HL-60 (cell line): ENCODE results near the gene COL5A3.

Source experiments
- GABPA ChIP-seq: IDR thresholded peaks from 2 replicates; pipeline ENCODE4 v1.6.1; 2012; ENCODE audit warnings: low read depth
- POLR2AphosphoS5 ChIP-seq: IDR thresholded peaks from 2 replicates; pipeline ENCODE4 v1.6.1; 2012; ENCODE audit warnings: low read depth
- SPI1 ChIP-seq: IDR thresholded peaks from 2 replicates; pipeline ENCODE4 v1.6.1; 2012; ENCODE audit warnings: low read depth, mild to moderate bottlenecking, borderline replicate concordance
- TF ChIP-seq, protein P1 (sequence below): IDR thresholded peaks from one replicate; pipeline ENCODE4 v1.5.1; 2011; ENCODE audit warnings: low read length, control low read depth, inconsistent platforms; ENCODE audit not compliant: insufficient read depth
- TF ChIP-seq, protein P2 (sequence below): IDR thresholded peaks from 2 replicates; pipeline ENCODE4 v1.6.1; 2012; ENCODE audit warnings: low read depth; ENCODE audit not compliant: insufficient replicate concordance

DNA sequence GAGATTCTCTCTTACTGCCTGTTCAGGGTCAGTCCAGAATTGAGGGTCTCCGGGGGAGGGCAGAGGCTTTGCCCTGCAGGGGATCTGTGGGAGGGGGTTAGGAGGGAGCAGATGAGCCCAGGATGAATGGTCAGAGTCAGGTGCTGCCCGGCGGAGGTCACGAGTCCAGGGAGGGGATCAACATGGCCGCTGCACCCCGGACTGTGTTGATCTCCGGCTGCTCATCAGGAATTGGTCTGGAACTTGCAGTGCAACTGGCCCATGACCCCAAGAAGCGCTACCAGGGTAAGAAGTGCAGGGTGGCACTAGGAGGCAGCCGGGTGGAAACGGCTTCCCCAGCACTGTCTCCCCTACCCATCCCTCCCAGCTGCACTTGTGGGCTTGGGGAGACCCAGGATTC is 3.0 kb upstream of the COL5A3 start, which contains the start of gene RDH8:
- TF ChIP-seq GABPA (no peak), POLR2AphosphoS5 (no peak), SPI1 (no peak)
- TF ChIP-seq, protein P1, sequence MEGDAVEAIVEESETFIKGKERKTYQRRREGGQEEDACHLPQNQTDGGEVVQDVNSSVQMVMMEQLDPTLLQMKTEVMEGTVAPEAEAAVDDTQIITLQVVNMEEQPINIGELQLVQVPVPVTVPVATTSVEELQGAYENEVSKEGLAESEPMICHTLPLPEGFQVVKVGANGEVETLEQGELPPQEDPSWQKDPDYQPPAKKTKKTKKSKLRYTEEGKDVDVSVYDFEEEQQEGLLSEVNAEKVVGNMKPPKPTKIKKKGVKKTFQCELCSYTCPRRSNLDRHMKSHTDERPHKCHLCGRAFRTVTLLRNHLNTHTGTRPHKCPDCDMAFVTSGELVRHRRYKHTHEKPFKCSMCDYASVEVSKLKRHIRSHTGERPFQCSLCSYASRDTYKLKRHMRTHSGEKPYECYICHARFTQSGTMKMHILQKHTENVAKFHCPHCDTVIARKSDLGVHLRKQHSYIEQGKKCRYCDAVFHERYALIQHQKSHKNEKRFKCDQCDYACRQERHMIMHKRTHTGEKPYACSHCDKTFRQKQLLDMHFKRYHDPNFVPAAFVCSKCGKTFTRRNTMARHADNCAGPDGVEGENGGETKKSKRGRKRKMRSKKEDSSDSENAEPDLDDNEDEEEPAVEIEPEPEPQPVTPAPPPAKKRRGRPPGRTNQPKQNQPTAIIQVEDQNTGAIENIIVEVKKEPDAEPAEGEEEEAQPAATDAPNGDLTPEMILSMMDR, result no peak
- TF ChIP-seq, protein P2, sequence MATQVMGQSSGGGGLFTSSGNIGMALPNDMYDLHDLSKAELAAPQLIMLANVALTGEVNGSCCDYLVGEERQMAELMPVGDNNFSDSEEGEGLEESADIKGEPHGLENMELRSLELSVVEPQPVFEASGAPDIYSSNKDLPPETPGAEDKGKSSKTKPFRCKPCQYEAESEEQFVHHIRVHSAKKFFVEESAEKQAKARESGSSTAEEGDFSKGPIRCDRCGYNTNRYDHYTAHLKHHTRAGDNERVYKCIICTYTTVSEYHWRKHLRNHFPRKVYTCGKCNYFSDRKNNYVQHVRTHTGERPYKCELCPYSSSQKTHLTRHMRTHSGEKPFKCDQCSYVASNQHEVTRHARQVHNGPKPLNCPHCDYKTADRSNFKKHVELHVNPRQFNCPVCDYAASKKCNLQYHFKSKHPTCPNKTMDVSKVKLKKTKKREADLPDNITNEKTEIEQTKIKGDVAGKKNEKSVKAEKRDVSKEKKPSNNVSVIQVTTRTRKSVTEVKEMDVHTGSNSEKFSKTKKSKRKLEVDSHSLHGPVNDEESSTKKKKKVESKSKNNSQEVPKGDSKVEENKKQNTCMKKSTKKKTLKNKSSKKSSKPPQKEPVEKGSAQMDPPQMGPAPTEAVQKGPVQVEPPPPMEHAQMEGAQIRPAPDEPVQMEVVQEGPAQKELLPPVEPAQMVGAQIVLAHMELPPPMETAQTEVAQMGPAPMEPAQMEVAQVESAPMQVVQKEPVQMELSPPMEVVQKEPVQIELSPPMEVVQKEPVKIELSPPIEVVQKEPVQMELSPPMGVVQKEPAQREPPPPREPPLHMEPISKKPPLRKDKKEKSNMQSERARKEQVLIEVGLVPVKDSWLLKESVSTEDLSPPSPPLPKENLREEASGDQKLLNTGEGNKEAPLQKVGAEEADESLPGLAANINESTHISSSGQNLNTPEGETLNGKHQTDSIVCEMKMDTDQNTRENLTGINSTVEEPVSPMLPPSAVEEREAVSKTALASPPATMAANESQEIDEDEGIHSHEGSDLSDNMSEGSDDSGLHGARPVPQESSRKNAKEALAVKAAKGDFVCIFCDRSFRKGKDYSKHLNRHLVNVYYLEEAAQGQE, result no peak
